Small intestine (tissue), 7 donors: ENCODE measurements around the gene DAP3. TPM values are rescaled to one million over a fixed set of nuclear protein-coding genes. Genes with fewer than 3 reads are reported as not detected.
"Not testable (repeated sequence)": the region's sequence is repeated elsewhere in the genome, so short reads cannot be mapped to it uniquely, and the experiment has no call there.

Source experiments
- DNase-seq, 2 donors: peaks; one replicate each; pipeline versions ENCODE4 v3.0.0 to v3.0.0-alpha.2; 2013
- FAIRE-seq: peaks from 2 replicates; lab custom pipeline; 2012; peaks lifted over from hg19 to GRCh38; lab: Jason Lieb, UNC
- H3K27ac ChIP-seq, 3 donors: one replicate each; pipeline ENCODE4 v1.5.1; 2013; ENCODE audit warnings: low read length in 2 of 3, mild to moderate bottlenecking in 2 of 3, control low read depth in 1 of 3, inconsistent platforms in 1 of 3, low read depth in 1 of 3, moderate library complexity in 1 of 3
- H3K27me3 ChIP-seq, 3 donors: one replicate each; pipeline ENCODE4 v1.6.1; 2013; ENCODE audit warnings: low read length in 3 of 3, inconsistent platforms in 1 of 3; ENCODE audit not compliant: control insufficient read depth in 3 of 3, insufficient read depth in 3 of 3
- H3K36me3 ChIP-seq, 3 donors: one replicate each; pipeline ENCODE4 v1.6.1; 2013; ENCODE audit warnings: low read length in 3 of 3, inconsistent platforms in 1 of 3, low read depth in 1 of 3, mild to moderate bottlenecking in 1 of 3, moderate library complexity in 1 of 3; ENCODE audit not compliant: control insufficient read depth in 3 of 3, insufficient read depth in 2 of 3
- H3K4me1 ChIP-seq, 3 donors: one replicate each; pipeline ENCODE4 v1.6.1; 2013; ENCODE audit warnings: low read length in 2 of 3, inconsistent platforms in 1 of 3, low read depth in 1 of 3, mild to moderate bottlenecking in 1 of 3, moderate library complexity in 1 of 3; ENCODE audit not compliant: control insufficient read depth in 3 of 3, insufficient read depth in 2 of 3
- H3K4me3 ChIP-seq, 3 donors: one replicate each; pipeline ENCODE4 v1.5.1; 2013; ENCODE audit warnings: low read length in 3 of 3, control low read depth in 1 of 3, inconsistent platforms in 1 of 3, low read depth in 1 of 3, mild to moderate bottlenecking in 1 of 3, moderate library complexity in 1 of 3
- H3K9me3 ChIP-seq, 2 donors: one replicate each; pipeline ENCODE4 v1.6.1; 2013; ENCODE audit warnings: low read depth in 1 of 2, low read length in 1 of 2; ENCODE audit not compliant: control insufficient read depth in 2 of 2, insufficient read depth in 1 of 2
- WGBS, 3 donors: extraction: QIAGEN DNeasy Blood & Tissue Kit; methylation state at CpG; one replicate each; pipeline ENCODE4 v1.1.7; 2013; 5-methylcytosine and 5-hydroxymethylcytosine counted together
- polyA plus RNA-seq, 4 donors: library from polyadenylated mRNA; stranded (reverse) in 3 of 4; unstranded in 1 of 4; fragments of 200-250 nt in 3 of 4; fragments of 120-200 nt in 1 of 4; gene quantifications; one replicate each; pipeline versions ENCODE4 v1.2.1 to v1.2.3, GENCODE V29; 2013
- donor health status: healthy with polysubstance abuse.
- donor health status: control.
- donor health status: control.
- donor health status: Bipolar disorder and iron deficiency.
- donor health status: healthy.

Gene DAP3
- polyA plus RNA-seq, 4 donors: 86.5 to 97.8 (median 91.4) TPM

- Histone ChIP-seq H3K9me3 (no peaks in the 10 kb centered on the region), H3K36me3 (peaks cover 16 to 64% (median 21%) of the 10 kb centered on the region in 3 donors), H3K27ac (no peak overlapping the region), H3K4me3 (no peak overlapping the region), H3K27me3 (no peaks in the 10 kb centered on the region), H3K4me1 (no peaks in the 10 kb centered on the region)
- DNase-seq (peak in 1 of 2 donors; percentile 43), FAIRE-seq (no peak)
- WGBS, 3 donors: 91 to 93% (median 92%) methylated on average over 5 of the region's 5 CpGs
These were observed 19.4 kb upstream of the DAP3 start for GRCh38 chr1:155669233-155670162.

- Histone ChIP-seq H3K27ac (no peak overlapping the region), H3K4me1 (no peaks in the 10 kb centered on the region), H3K4me3 (no peak overlapping the region), H3K27me3 (no peaks in the 10 kb centered on the region), H3K9me3 (no peaks in the 10 kb centered on the region), H3K36me3 (peaks cover 19 to 61% (median 20%) of the 10 kb centered on the region in 3 donors)
- DNase-seq (no peak), FAIRE-seq (no peak)
- 85 to 94% (median 92%) methylated on average over 4 of the region's 4 CpGs for WGBS, 3 donors
These were observed 17.1 kb upstream of the DAP3 start for GRCh38 chr1:155671750-155672149.

- H3K36me3 ChIP-seq: peaks cover 14 to 49% (median 18%) of the 10 kb centered on the region in 3 donors
- no peak for FAIRE-seq
- no peak for DNase-seq
These were observed 15.9 kb upstream of the DAP3 start for GRCh38 chr1:155673003-155673402.

DNA sequence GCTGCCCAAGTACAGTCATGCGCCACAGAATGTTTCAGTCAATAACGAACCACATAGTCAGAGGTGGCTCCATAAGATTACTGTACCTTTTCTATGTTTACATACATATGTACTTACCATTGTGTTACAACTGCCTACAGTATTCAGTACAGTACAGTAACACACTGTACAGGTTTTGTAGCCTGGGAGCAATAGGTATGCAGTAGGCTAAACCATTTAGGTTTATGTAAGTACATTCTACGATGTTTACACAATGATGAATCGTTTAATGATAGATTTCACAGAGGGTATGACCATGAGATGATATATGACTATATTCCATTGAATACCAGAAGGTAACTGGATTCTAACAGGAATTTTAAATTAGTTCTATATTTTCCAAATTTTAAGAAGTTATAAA, 10.9 kb upstream of the DAP3 start:
- FAIRE-seq: no peak
- Histone ChIP-seq H3K36me3 (peaks cover 13 to 36% (median 25%) of the 10 kb centered on the region in 3 donors), H3K4me3 (no peak overlapping the region)

More at GRCh38 chr1:155673003-155673402, 15.9 kb upstream of the DAP3 start:
- Histone ChIP-seq H3K27ac (no peak overlapping the region), H3K27me3 (no peaks in the 10 kb centered on the region), H3K9me3 (no peaks in the 10 kb centered on the region), H3K4me3 (no peak overlapping the region), H3K4me1 (no peaks in the 10 kb centered on the region)
- WGBS, 3 donors: 88 to 91% (median 89%) methylated on average over 6 of the region's 6 CpGs

GRCh38 chr1:155678992-155679391, 9.9 kb upstream of the DAP3 start:
- H3K9me3 ChIP-seq, H3K27ac ChIP-seq, FAIRE-seq, DNase-seq, H3K4me3 ChIP-seq, H3K4me1 ChIP-seq, H3K27me3 ChIP-seq: not testable (repeated sequence)
- 91 to 94% (median 94%) methylated on average over 1 of the region's 1 CpG for WGBS, 3 donors
- peaks cover 13 to 38% (median 25%) of the 10 kb centered on the region in 3 donors for H3K36me3 ChIP-seq

More for the DNA sequence above, 10.9 kb upstream of the DAP3 start:
- Histone ChIP-seq H3K9me3 (no peaks in the 10 kb centered on the region), H3K4me1 (no peaks in the 10 kb centered on the region), H3K27ac (no peak overlapping the region), H3K27me3 (no peaks in the 10 kb centered on the region)
- no peak for DNase-seq
- 77 to 85% (median 78%) methylated on average over 4 of the region's 4 CpGs for WGBS, 3 donors

DNA sequence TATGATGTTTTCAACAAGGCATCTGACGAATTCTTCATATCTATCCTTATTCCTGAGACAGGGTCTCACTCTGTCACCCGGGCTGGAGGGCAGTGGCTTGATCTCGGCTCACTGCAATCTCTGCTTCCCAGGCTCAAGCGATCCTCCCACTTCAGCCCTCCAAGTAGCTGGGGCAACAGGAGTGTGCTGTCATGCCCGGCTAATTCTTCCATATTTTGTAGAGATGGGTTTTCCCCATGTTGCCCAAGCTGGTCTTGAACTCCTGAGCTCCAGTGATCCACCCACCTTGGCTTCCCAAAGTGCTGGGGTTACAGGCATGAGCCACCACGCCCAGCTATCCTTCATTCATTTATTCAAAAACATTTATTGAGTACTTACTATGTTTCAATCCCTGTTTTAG, 8.4 kb upstream of the DAP3 start:
- Histone ChIP-seq H3K9me3 (no peaks in the 10 kb centered on the region), H3K27me3 (no peaks in the 10 kb centered on the region), H3K36me3 (peaks cover 7 to 30% (median 19%) of the 10 kb centered on the region in 3 donors), H3K27ac (no peak overlapping the region), H3K4me1 (no peaks in the 10 kb centered on the region), H3K4me3 (no peak overlapping the region)
- FAIRE-seq: no peak
- WGBS, 3 donors: 90 to 93% (median 92%) methylated on average over 6 of the region's 6 CpGs
- DNase-seq: no peak

- 95 to 100% (median 97%) methylated on average over 2 of the region's 2 CpGs for WGBS, 3 donors
- DNase-seq (no peak), FAIRE-seq (no peak)
- Histone ChIP-seq H3K36me3 (peaks cover 7 to 27% (median 16%) of the 10 kb centered on the region in 3 donors), H3K4me1 (peaks cover 0 to 6% (median 0%) of the 10 kb centered on the region in 3 donors), H3K9me3 (no peaks in the 10 kb centered on the region), H3K27me3 (no peaks in the 10 kb centered on the region), H3K27ac (no peak overlapping the region), H3K4me3 (no peak overlapping the region)
These were observed 7.1 kb upstream of the DAP3 start for GRCh38 chr1:155681776-155682175.

- not testable (repeated sequence) for H3K27me3 ChIP-seq, H3K4me1 ChIP-seq, H3K9me3 ChIP-seq, FAIRE-seq, DNase-seq
- Histone ChIP-seq H3K4me3 (peak overlapping the region; percentile 86 to 100 (median 96)), H3K27ac (peak overlapping the region; percentile 97 to 98 (median 97)), H3K36me3 (peaks cover 0 to 21% (median 5%) of the 10 kb centered on the region in 3 donors)
- 0 to 1% (median 0%) methylated on average over 16 to 28 of the region's 35 CpGs for WGBS, 3 donors
These were observed 1.1 kb upstream of the DAP3 start for GRCh38 chr1:155687705-155688323.
